ENCODE measurements around the gene PLXDC2. TPM values are rescaled to one million over a fixed set of nuclear protein-coding genes. Genes with fewer than 3 reads are reported as not detected.
A peak's percentile ranks its signal among the peaks of the same experiment; 100 is the strongest.
"Not testable (repeated sequence)": the region's sequence is repeated elsewhere in the genome, so short reads cannot be mapped to it uniquely, and the experiment has no call there.

The PLXDC2 gene
- total RNA-seq, 4 donors from 2014 or later = 21.2 to 43.2 (median 32.7) TPM

DNA sequence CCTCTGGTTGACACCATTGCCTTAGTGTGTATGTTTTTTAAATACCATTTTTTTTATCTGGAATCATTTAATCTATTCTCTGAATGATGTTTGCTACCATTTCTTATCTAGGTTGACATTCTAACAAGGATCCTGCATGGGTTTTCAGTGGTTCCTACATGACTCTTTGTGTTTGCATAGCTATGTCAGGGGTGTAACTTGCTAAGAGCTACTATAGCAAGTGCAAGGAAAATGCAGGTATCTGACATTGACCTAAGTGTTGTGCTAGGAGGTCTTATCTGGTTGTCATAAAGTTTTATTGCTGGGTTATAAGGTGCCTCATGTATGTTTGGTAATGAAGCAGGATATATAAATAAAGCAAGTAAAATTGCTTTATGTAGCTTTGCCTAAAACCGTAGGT lies 183.2 kb downstream of the PLXDC2 start:
- Histone ChIP-seq H3K9me3 (no peaks in the 10 kb centered on the region), H3K36me3 (peaks cover 0 to 14% (median 0%) of the 10 kb centered on the region in 3 donors), H3K27me3 (no peaks in the 10 kb centered on the region), H3K4me1 (peaks cover 0 to 6% (median 0%) of the 10 kb centered on the region in 4 donors), H3K27ac (no peak overlapping the region), H3K4me3 (no peak overlapping the region)
- no peak for DNase-seq
- TF ChIP-seq POLR2A (IDR thresholded peaks at IDR 0.05) = no peak
- no peak for TF ChIP-seq CTCF (IDR thresholded peaks at IDR 0.05)

GRCh38 chr10:20002026-20002425 lies 185.8 kb downstream of the PLXDC2 start:
- DNase-seq, H3K9me3 ChIP-seq, H3K27ac ChIP-seq, H3K4me3 ChIP-seq, H3K4me1 ChIP-seq, H3K27me3 ChIP-seq: not testable (repeated sequence)
- peaks cover 0 to 14% (median 0%) of the 10 kb centered on the region in 3 donors for H3K36me3 ChIP-seq

DNA sequence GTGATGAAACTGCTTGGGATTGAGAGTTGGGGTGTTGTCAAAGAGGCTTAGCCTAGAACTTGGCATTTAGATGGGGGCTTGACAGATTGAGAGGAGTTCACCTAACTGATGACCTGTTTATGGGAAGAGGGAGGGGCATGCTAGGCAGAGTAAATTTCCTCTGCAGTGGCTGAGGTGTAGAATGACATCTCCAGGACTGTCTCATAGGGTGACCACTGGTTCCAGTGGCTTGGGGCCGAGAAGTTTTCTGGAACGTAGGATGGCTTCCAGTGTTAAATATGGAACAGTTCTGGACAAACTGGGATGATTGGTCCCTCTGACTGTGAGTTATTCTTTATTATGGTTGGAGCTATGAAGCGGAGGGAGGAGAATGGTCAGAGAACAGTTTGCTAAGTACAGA lies 186.4 kb downstream of the PLXDC2 start:
- Histone ChIP-seq H3K27ac (peak overlapping the region in 1 of 4 donors; percentile 62), H3K9me3 (no peaks in the 10 kb centered on the region), H3K4me3 (no peak overlapping the region), H3K4me1 (peaks cover 0 to 7% (median 0%) of the 10 kb centered on the region in 4 donors), H3K36me3 (peaks cover 0 to 14% (median 0%) of the 10 kb centered on the region in 3 donors), H3K27me3 (no peaks in the 10 kb centered on the region)
- DNase-seq = no peak
- TF ChIP-seq POLR2A (IDR thresholded peaks at IDR 0.05) = no peak
- no peak for TF ChIP-seq CTCF (IDR thresholded peaks at IDR 0.05)

GRCh38 chr10:20004087-20004523 lies 187.9 kb downstream of the PLXDC2 start:
- Histone ChIP-seq H3K27ac (peak overlapping the region in 3 of 4 donors; percentile 12 to 79 (median 69)), H3K36me3 (peaks cover 0 to 14% (median 0%) of the 10 kb centered on the region in 3 donors), H3K4me1 (peaks cover 0 to 7% (median 0%) of the 10 kb centered on the region in 4 donors), H3K27me3 (no peaks in the 10 kb centered on the region), H3K9me3 (no peaks in the 10 kb centered on the region), H3K4me3 (no peak overlapping the region)
- DNase-seq = peak in 1 of 3 donors; percentile 49
- TF ChIP-seq POLR2A (IDR thresholded peaks at IDR 0.05) (no peak), CTCF (IDR thresholded peaks at IDR 0.05) (no peak)

DNA sequence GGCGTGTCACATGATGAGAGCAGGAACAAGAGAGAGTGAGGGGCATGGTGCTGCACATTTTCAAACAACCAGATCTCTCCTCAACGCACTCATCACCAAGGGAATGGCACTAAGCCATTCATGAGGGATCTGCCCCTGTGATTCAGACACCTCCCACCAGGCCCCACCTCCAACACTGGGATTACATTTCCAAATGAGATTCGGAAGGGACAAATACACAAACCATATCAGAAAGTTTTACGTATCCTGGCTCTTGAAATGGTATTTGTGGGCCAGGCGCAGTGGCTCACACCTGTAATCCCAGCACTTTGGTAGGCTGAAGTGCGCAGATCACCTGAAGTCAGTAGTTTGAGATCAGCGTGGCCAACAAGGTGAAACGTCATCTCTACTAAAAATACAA lies 189.4 kb downstream of the PLXDC2 start:
- Histone ChIP-seq H3K27ac (peak overlapping the region in 1 of 4 donors; percentile 22), H3K36me3 (peaks cover 0 to 14% (median 0%) of the 10 kb centered on the region in 3 donors), H3K4me3 (no peak overlapping the region), H3K27me3 (no peaks in the 10 kb centered on the region), H3K4me1 (peaks cover 0 to 7% (median 0%) of the 10 kb centered on the region in 4 donors), H3K9me3 (no peaks in the 10 kb centered on the region)
- no peak for DNase-seq
- TF ChIP-seq POLR2A (IDR thresholded peaks at IDR 0.05) (no peak), CTCF (IDR thresholded peaks at IDR 0.05) (no peak)

- Histone ChIP-seq H3K4me1 (peaks cover 0 to 7% (median 0%) of the 10 kb centered on the region in 4 donors), H3K36me3 (peaks cover 0 to 14% (median 0%) of the 10 kb centered on the region in 3 donors), H3K27me3 (no peaks in the 10 kb centered on the region), H3K4me3 (no peak overlapping the region), H3K9me3 (no peaks in the 10 kb centered on the region), H3K27ac (peak overlapping the region in 2 of 4 donors; percentile 6 to 22)
- no peak for DNase-seq
- TF ChIP-seq CTCF (IDR thresholded peaks at IDR 0.05) = no peak
- TF ChIP-seq POLR2A (IDR thresholded peaks at IDR 0.05) = no peak
Measured at GRCh38 chr10:20006169-20006870, 190.1 kb downstream of the PLXDC2 start.

All from Peyer's patch (tissue), 4 donors.